GM03348 (cell line): ENCODE measurements around the gene CBX2.

Experiments
- DNase-seq: peaks from one replicate; pipeline ENCODE4 v3.0.0; 2012; ENCODE audit warnings: low spot score

CBX2 gene

DNA sequence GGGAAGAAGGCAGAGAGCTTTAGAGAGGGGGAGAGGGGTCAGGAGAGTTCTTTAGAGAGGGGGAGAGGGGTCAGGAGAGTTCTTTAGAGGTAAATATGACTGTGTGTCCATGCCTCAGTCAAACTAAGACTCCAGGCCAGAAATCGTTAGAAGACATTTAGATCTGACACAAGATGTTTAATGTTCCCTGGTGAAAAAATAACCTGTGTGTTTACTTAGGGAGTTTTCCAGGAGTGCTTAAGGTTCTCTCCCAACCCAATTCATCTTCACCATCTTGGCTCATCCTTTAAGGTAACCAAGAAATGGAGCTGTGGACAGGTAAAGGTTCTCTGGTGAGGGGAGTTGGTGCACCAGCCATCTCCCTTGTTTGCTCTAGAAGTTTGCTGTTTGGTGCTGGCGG, 51.5 kb downstream of the CBX2 start:
- no peak for DNase-seq

DNA sequence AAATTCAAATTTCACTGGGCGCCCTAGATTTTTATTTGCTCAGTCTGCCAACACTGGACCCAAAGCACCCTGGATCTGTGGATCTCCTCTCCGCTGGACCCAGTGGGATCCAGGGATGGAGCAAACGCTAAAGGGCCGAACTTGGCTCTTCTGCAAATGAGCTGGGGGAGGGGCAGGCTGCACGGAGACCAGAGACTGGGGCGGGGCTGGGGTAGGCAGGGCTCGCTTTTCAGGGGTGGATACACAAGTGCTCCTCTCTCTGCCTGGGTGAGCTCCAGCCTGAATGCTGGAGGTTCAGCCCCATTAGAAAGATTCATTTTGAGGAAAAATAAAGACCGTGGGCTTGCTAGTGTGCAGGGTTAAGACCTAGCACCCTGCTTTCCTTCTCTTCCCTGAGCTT, 52.4 kb downstream of the CBX2 start:
- DNase-seq: no peak

DNA sequence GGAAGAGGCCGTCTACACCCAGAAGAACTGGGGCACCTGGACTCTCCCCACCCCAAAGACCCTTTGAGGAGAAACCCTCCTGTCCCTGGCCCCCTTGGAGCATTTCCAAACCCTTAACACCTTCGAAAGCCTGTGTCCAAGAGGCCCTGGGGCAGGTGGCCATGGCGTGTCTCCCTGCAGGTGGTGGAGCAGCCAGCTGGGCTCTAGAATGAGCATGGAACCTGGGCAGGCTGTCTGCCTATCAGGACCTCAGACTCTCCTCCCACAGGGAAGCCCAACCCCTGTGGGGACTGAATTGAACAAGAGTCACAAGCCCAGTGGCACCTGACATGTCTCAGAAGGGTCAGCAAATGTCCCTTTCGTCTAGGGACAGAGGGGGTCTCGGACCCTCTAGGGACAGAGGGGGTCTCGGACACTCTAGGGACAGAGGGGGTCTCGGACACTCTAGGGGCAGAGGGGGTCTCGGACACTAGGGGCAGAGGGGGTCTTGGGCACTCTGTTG, 52.9 kb downstream of the CBX2 start:
- DNase-seq: no peak

DNA sequence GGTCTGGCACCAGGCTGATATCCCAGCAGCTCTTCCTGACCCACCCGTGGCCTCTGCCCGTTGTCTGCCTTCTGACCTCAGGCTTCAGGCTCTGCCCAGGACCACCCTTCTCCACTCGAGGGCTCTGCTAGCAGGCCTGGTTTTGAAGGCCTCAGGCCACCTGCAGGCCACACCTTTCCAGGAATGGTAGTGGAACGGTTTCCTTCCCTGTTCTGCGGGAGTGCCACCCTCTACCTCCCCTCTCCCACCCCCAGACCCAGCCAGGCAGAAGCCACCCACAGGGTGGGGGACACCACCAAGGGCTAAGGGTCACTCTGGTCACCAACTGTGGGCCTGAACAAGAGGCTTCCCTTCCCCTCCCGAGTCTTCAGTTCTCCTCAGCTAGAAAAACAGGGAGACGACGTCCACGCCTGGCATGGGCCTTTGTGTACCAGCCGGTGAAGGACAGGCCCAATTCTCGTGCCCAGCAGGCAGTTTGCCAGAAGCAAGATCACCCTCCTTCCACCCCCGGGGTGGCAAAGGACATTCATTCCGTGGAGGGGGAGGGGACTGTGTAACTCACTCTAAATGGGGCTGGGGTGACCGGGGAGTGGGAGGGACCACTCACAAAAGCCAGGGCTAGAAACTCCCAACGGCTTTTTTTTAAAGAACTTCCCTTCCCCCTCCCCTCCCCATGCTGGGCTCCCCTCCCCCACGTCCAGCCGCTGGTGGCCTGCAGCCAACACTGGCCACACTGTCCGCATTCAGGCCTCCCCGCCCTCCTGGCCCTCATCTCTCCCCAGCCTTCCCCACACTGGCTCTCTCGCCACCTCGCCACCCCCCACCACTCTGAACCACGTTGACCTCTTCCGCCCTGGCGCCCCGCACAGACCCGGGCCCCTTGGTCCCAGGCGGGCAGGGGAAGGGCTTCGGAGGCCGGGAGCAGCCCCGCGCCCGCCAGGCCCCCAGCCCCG, 53.6 kb downstream of the CBX2 start:
- DNase-seq: no peak

DNA sequence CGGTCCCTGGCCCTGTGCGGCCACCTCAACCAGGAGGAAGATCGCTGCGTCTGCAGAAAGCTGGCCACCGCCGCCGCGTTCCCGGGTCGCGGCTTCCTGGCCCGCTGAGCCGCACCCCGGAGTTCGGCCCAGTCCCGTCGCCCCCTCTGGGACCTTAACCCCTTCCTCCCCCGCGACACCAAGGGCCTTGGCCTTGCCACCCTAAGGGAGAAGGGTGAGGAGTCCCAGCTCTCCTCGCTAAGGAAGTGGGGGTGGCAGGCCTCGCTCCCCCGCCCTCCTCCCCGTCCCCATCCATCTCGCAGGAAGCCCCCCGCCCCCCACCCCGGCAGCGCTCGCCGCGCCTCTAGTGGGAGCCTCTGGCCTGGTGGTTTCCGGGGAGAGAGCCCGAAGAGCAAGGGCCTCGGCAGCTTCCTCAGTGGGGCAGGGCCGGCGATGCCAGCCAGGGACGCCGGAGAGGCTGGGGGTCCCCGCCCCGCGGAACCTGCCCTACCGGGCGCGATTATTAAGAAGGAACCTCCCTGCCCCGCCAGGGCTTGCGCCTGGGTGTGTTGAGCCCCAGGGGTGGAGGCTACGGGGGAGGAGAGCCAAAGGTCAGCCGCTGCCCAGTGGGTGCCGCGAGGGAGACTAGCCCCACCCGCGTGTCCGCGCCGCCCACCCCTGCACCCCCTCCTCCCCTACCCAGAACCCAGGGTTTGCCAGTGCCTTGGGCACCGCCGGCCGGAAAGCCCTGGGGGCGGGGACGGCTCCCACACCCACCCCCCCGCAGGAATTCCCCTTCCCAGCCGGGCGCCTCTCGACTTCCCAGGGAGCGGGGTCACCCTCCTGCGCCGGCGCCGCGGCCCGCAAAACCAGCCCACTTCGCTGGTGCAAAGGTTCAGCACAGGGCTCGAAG, 54.5 kb downstream of the CBX2 start:
- no peak for DNase-seq

DNA sequence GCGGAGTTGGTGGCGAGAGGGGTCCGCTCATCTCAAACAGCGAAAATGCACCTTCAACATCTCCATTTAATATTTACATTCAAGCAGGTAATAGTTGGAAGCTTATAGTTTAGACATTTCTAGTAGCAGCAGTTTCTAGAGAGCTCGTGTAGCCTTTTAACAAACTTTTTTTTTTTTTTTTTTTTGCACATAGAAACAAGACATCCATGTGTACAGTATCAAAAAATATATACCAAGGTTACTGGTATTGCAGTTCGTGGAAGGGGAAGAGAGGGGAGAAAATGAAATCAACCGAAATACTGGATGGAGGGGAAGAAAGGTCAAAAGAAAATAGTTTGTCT, 55.1 kb downstream of the CBX2 start:
- DNase-seq: no peak

DNA sequence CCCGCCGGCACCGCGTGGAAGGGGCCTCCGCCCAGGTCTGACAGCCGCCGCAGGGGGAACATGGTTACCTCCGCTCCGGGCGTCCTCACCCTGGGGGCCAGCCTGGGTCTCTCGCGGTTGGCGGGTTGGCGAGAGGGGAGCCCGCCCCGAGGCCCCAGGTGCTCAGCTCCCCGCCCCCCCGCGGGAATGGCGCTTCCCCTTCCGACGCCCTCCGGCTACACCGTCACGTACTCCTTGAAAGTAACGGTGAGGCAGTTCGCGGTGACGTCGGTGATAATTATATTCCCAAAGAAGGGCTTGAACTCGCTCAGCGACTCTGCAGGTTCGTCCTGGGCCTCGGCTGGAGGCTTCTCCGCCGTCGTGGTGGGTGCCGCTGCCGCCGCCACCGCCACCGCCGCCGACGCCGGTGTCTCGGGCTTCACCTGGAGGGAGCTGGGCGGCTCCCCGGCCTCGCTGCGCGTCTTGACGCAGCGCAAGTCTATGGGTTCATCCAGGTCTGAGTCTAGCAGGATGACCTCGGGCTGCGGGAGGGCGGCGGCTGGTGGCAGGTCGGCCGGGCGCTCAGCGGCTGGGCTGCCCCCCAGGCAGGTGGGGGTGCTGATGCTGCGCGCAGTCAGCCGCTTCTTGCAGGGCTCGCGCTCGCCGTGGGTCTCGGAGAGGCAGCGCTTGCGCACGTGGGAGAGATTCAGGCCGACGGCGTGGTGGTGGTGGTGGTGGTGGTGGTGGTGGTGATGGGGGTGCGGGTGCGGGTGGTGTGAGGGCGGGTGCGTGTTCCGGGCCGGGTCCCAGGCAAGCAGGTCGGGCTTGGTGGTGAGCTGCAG, 56.0 kb downstream of the CBX2 start:
- DNase-seq: no peak

DNA sequence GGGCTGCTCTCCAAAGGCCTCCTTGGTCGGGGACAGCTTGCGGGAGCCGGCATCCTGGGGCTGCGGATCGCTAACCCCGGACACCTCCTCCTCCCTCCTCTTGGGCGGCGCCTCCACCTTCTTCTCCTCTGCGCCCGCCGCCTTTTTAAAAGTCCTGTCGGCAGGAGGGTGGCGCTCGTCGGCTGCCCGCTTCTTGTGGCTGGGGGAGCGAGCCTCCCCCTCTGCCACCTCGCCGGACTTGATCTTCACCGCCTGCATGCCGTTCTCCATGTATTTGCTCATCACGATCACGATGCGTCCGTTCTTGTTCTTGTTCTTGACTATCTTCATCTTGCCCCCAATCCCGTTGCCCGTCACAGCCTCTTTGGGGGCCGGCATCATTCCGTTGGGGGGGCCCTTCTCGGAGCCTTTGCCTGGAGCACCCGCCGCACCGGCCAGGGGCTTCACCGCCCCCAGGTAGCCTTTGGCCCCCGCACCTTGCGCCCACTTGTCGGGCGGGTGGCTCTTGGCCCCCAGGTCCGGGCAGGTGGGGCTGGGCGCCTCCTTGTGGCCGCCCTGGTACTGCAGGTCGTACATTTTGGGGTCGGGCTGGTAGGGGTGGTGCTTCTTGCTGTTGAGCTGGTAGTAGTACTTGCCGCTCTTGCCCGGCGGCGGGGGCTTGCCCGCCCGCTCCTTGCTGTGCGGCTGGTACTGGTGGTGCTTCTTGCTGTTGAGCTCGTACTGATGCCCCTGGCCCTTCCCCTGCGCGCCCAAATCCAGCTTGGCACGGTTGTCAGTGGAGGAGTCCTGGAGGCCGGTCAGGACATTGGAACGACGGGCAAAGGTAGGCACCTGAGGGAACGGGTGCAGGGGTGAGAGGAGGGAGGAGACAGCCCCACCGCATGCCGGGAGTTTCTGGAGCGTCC, 56.9 kb downstream of the CBX2 start:
- no peak for DNase-seq

DNA sequence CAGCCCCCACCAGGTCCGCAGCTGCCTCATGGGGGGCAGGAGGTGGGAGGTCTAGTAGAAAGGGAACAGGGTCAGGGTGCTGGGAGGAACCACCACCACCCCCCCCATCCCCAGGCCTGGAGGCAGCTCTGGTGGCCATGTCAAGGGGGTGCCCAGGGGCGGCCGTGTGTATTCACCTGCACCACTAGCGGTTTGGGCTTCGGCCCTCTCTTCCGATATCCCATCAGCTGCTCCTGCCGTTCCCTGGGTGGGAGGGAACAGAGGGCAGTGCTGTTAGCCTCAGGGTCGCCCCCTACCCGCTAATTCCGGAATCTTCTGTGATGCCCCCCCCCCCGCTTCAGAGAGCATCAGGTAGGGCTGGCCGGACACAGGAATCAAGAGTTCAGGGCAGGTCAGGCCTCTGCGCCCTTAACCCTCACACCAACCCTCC, 57.5 kb downstream of the CBX2 start:
- DNase-seq: no peak

DNA sequence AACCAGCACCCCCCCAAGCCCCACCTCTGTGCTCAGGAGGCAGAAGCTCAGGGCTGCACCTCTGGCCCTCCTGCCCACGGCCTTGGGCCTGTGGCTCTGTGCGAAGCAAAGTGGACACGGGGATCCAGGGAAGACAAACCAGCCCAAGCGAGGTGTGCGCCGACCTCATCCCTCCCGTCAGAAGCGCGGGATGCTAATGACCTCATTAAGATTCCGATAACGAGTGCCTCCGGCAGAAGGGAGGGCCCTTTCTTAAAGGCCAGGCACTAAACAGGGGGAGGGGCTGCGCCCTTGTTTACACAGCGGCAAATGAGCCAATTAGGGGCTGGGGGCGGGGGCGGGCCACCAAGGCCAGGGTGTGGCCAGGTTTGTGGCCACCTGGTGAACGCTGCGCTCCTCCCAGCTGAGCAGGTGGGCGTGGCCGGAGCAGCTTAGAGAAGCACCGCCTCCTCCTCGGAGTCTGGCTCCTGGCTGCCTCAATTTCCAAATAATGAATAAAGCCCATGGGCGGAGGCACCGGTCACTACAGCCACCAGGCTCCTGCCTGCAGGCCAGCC, 58.1 kb downstream of the CBX2 start:
- no peak for DNase-seq

DNA sequence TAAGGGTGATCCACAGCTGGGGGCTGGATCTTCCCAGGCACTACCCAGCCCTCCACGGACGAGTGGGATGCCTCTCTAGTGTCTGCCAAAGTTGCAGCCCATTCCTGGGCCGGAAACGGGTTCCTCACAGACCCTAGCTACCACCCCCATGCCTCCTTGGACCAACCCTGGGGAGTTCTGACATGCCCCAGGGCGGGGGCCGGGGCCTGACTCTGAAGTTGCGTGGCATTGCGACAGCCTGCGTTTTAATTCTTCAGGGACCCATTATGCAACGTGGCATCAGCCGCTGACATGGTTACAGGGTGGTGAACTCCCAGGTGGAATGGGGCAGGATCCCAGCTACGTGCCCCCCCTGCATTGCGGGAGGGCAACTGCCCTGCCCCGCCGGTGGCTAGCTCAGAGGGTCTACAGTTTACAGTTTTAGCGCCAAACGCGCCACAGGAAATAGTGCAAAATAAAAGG, 58.6 kb downstream of the CBX2 start:
- no peak for DNase-seq

DNA sequence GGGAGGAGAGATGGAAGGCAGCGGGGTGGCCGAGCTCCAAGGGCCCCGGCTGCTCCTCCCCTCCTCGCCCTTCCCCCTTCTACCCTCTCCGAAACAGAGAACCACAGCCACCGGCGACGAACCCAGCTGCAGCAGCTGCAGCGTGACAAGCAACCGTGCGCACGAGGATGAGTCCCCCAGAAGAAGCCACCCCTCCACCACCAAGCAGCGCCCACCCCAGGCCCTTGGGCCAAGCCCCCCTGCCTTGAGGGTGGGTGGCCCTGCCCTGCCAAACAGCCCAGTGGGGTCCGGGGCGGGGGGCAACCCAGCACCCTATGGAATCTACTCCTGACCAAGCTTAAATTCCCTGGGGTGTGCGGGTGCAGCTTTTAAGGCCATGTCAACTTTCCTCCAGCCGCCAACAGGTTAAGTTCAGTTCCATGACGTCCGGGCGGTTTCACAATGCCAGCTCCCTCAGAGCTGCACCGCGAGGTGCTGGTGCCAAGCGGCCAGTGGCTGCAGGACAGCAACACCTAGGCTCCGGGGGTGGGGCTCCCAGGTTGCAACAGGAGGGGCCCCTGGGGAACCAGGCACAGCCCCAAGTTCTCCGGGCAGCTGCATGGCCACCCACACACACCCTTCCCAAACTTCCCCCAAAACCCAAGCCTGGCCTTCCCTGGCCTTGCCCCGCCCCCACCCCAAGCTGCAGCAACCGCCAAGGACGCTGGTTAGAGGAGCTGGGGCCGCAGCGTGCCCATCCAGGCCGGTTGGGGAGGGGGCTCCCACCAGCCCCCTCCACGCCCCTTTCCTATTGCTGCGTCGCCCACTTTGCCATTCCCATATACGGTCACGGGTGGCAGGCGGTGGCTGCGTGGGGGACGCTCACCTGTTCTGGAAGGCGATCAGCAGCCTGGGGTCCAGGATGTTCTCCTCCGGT, 59.3 kb downstream of the CBX2 start:
- DNase-seq: peak; percentile 67
